GM21390 (cell line): ENCODE results near the gene SBK1.
A peak's percentile ranks its signal among the peaks of the same experiment; 100 is the strongest.

ENCODE experiments used
- ATAC-seq: cut with Tn5 transposase; IDR thresholded peaks from one replicate; pipeline ENCODE4 v1.9.1; 2021; ENCODE audit not compliant: unreplicated experiment

The SBK1 gene

GRCh38 chr16:28280881-28281836 is 11.2 kb upstream of the SBK1 start:
- ATAC-seq: no peak

GRCh38 chr16:28282045-28282444 is 10.3 kb upstream of the SBK1 start:
- no peak for ATAC-seq

GRCh38 chr16:28283173-28283572 is 9.2 kb upstream of the SBK1 start:
- ATAC-seq: no peak

- no peak for ATAC-seq
These were observed 8.3 kb upstream of the SBK1 start for GRCh38 chr16:28283798-28284577.

- no peak for ATAC-seq
These were observed 6.7 kb upstream of the SBK1 start for GRCh38 chr16:28285649-28286048.

GRCh38 chr16:28288114-28288513 is 4.2 kb upstream of the SBK1 start:
- no peak for ATAC-seq

- ATAC-seq: no peak
These were observed 3.3 kb upstream of the SBK1 start for GRCh38 chr16:28289048-28289447.

- no peak for ATAC-seq
These were observed 2.1 kb upstream of the SBK1 start for GRCh38 chr16:28289939-28290858.

GRCh38 chr16:28290859-28291254 is 1.5 kb upstream of the SBK1 start:
- no peak for ATAC-seq

- peak; percentile 11 for ATAC-seq
These were observed 641 bp downstream of the SBK1 start for GRCh38 chr16:28292731-28293600.

- ATAC-seq: no peak
These were observed 1.3 kb downstream of the SBK1 start for GRCh38 chr16:28293601-28293960.

GRCh38 chr16:28294201-28294600 is 1.9 kb downstream of the SBK1 start:
- no peak for ATAC-seq

GRCh38 chr16:28295276-28295675 is 3.0 kb downstream of the SBK1 start:
- ATAC-seq: no peak

GRCh38 chr16:28297308-28297707 is 5.0 kb downstream of the SBK1 start:
- ATAC-seq: no peak

GRCh38 chr16:28297784-28298510 is 5.6 kb downstream of the SBK1 start:
- ATAC-seq: no peak

- ATAC-seq: no peak
These were observed 6.2 kb downstream of the SBK1 start for GRCh38 chr16:28298511-28298878.

GRCh38 chr16:28300327-28300726 is 8.0 kb downstream of the SBK1 start:
- no peak for ATAC-seq

GRCh38 chr16:28301154-28301553 is 8.8 kb downstream of the SBK1 start:
- no peak for ATAC-seq

- ATAC-seq: no peak
These were observed 9.3 kb downstream of the SBK1 start for GRCh38 chr16:28301620-28302019.
